ENCODE measurements around the gene B9D2. TPM values are rescaled to one million over a fixed set of nuclear protein-coding genes. Genes with fewer than 3 reads are reported as not detected.
A peak's percentile ranks its signal among the peaks of the same experiment; 100 is the strongest.
"Not testable (repeated sequence)": the region's sequence is repeated elsewhere in the genome, so short reads cannot be mapped to it uniquely, and the experiment has no call there.

The B9D2 gene
- total RNA-seq, 1 donor from 2014 or later, result 4.8 TPM

DNA sequence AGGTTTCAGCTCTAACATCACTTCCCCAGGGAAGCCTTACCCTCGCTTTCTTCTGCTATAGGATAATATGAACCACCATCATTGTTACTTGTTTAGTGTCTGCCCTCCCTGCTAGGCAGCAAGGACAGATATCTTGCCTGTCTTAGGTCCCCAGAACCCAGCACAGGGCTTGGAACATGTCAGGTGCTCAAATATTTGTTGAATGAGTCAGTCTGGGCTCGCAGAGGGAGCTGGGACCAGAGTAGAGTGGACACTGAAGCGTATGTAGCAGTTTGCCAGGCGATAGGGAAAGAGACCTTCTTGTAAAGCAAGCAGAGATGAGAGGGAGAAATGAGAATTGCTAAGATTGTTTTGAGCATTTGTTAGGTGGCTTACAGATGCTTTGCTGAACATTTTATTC is 45.3 kb upstream of the B9D2 start:
- H3K4me1 Mint-ChIP-seq, result peaks cover 13% of the 10 kb centered on the region
- no peak for DNase-seq (ENCODE audit: low spot score in 2 of 2, unreplicated experiment in 2 of 2)

GRCh38 chr19:41408846-41409245 is 44.9 kb upstream of the B9D2 start:
- H3K36me3 Mint-ChIP-seq; H3K9me3 Mint-ChIP-seq; H3K4me3 Mint-ChIP-seq; DNase-seq (ENCODE audit: low spot score in 2 of 2, unreplicated experiment in 2 of 2); H3K27me3 Mint-ChIP-seq (ENCODE audit: low read depth): not testable (repeated sequence)
- Mint-ChIP-seq H3K27ac (peak overlapping the region; percentile 67), H3K4me1 (peaks cover 13% of the 10 kb centered on the region)

More for the DNA sequence above, 45.3 kb upstream of the B9D2 start:
- Mint-ChIP-seq H3K4me3 (no peak overlapping the region), H3K36me3 (peaks cover 12% of the 10 kb centered on the region), H3K27ac (peak overlapping the region; percentile 67), H3K9me3 (no peaks in the 10 kb centered on the region), H3K27me3 (ENCODE audit: low read depth) (no peaks in the 10 kb centered on the region)
- TF ChIP-seq CTCF (IDR thresholded peaks at IDR 0.05; ENCODE audit: unreplicated experiment), result no peak

- Mint-ChIP-seq H3K27me3 (ENCODE audit: low read depth) (no peaks in the 10 kb centered on the region), H3K9me3 (no peaks in the 10 kb centered on the region), H3K27ac (no peak overlapping the region), H3K36me3 (peaks cover 4% of the 10 kb centered on the region), H3K4me1 (peaks cover 13% of the 10 kb centered on the region), H3K4me3 (no peak overlapping the region)
- DNase-seq (ENCODE audit: low spot score in 2 of 2, unreplicated experiment in 2 of 2), result no peak
- no peak for TF ChIP-seq CTCF (IDR thresholded peaks at IDR 0.05; ENCODE audit: unreplicated experiment)
Observed at GRCh38 chr19:41408256-41408655, 44.3 kb upstream of the B9D2 start.

DNA sequence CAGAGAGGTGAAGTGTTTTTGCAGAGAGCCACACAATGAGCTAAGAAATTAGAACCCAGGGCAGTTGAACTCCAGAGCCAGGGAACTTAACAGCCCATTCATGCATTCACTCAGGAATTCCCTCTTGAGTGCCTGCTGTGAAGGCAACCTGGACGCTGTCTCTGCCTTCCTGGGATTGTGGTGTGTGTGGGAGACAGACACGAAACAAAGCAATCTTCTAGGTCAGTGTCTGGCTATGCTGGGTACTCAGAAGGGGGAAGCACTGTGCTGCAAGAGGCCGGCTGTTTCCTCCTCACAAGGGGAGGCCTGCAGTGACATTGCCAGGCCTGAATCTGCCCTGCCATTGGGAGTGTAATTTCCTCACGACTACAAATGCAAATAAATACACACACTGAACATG is 43.3 kb upstream of the B9D2 start:
- peak overlapping the region; percentile 86 for H3K27ac Mint-ChIP-seq
- H3K4me3 Mint-ChIP-seq, result no peak overlapping the region
- DNase-seq (ENCODE audit: low spot score in 2 of 2, unreplicated experiment in 2 of 2), result no peak
- peaks cover 13% of the 10 kb centered on the region for H3K4me1 Mint-ChIP-seq
- H3K36me3 Mint-ChIP-seq, result peaks cover 6% of the 10 kb centered on the region
- no peaks in the 10 kb centered on the region for H3K9me3 Mint-ChIP-seq
- no peak for TF ChIP-seq CTCF (IDR thresholded peaks at IDR 0.05; ENCODE audit: unreplicated experiment)
- H3K27me3 Mint-ChIP-seq (ENCODE audit: low read depth), result no peaks in the 10 kb centered on the region

DNA sequence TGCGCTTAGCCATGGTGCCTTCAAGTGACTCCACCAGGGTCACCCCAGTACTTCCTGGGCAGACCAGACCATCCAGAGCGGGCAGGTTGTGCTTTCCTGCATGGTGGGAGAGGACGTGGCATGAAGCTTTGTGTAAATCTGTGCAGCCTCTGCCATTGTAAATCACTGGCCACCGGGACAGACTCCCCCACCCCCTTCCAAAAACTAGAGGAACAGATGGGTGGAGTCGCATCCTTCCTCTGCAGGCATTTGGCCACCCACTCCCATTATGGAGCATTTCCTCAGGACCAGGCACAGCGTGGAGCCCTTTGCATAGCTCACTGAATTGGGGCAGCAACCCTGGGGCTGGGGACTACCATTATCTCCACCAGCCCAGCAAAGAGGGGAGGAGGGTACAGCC is 41.8 kb upstream of the B9D2 start:
- Mint-ChIP-seq H3K9me3 (no peaks in the 10 kb centered on the region), H3K36me3 (peaks cover 7% of the 10 kb centered on the region), H3K27ac (no peak overlapping the region), H3K4me1 (peaks cover 13% of the 10 kb centered on the region), H3K4me3 (no peak overlapping the region), H3K27me3 (ENCODE audit: low read depth) (no peaks in the 10 kb centered on the region)
- no peak for TF ChIP-seq CTCF (IDR thresholded peaks at IDR 0.05; ENCODE audit: unreplicated experiment)
- DNase-seq (ENCODE audit: low spot score in 2 of 2, unreplicated experiment in 2 of 2), result no peak

DNA sequence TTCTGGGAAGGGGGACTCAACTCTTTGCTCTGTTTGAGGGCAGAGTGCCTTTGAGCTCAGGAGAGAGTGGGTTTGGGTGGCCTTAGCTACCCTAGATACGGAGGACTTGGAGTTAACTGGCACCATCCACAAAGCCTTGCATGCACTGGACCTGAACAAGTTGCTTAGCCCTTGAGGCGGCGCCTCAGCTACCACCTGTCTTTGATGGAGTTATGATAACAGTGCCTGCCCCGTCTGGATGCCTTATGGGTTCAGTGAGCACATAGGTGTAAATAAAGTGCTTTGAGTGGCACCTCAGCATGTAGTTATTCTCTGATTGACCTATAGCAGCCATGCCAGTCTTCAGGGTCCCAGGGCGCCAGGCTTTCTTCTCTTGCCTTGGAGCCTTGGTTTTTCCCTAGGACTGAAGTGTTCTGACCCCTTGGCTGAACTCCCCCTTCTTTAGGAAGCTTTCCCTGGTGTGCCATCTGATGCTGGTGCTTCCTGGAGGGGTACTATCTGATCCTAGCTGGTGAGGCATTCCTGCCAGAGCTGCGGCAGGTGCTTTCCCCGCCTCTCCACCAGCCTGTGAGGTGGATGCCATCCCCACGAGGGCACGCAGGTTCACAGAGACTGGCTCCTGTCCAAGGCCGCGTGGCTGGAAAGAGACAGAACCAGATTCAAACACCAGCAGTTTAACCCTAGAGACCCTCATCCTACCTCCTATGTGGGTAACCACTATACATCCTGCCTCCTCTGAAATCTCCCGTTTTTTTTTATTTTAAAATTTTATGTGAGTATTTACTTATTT is 39.4 kb upstream of the B9D2 start:
- no peak for DNase-seq (ENCODE audit: low spot score in 2 of 2, unreplicated experiment in 2 of 2)
- no peaks in the 10 kb centered on the region for H3K9me3 Mint-ChIP-seq
- H3K27me3 Mint-ChIP-seq (ENCODE audit: low read depth), result no peaks in the 10 kb centered on the region
- TF ChIP-seq CTCF (IDR thresholded peaks at IDR 0.05; ENCODE audit: unreplicated experiment), result no peak
- peaks cover 17% of the 10 kb centered on the region for H3K4me1 Mint-ChIP-seq
- no peak overlapping the region for H3K4me3 Mint-ChIP-seq
- no peak overlapping the region for H3K27ac Mint-ChIP-seq
- peaks cover 7% of the 10 kb centered on the region for H3K36me3 Mint-ChIP-seq

All from mesothelial cell of epicardium (in vitro differentiated cells).